ENCODE data around the gene NEK6. TPM values are rescaled to one million over a fixed set of nuclear protein-coding genes. Genes with fewer than 3 reads are reported as not detected.

The NEK6 gene
- total RNA-seq, 3 donors from 2014 or later (not counting 1 experiment from before 2014, with no cell fraction given) = 25.0 to 34.9 (median 33.0) TPM

- H3K36me3 Mint-ChIP-seq = no peaks in the 10 kb centered on the region
- Histone ChIP-seq H3K36me3 (ENCODE audit: control insufficient read depth, insufficient read depth, low read length) (no peaks in the 10 kb centered on the region), H3K4me1 (ENCODE audit: control insufficient read depth, insufficient read depth, low read length) (peaks cover 87% of the 10 kb centered on the region), H3K27me3 (ENCODE audit: control insufficient read depth, insufficient read depth, low read length) (no peaks in the 10 kb centered on the region), H3K9me3 (ENCODE audit: control insufficient read depth, insufficient read depth, low read length) (no peaks in the 10 kb centered on the region), H3K4me3 (ENCODE audit: low read length) (no peak overlapping the region), H3K27ac (ENCODE audit: low read length) (no peak overlapping the region)
- no peak overlapping the region for H3K4me3 Mint-ChIP-seq
- intact Hi-C loops (cut with micrococcal nuclease) = no loop called here
- WGBS (ENCODE audit: insufficient coverage) = 61% methylated on average over 21 of the region's 21 CpGs
- H3K27ac Mint-ChIP-seq = no peak overlapping the region
- H3K4me1 Mint-ChIP-seq = peaks cover 54 to 65% of the 10 kb centered on the region in 2 donors
- ATAC-seq = no peak
- DNase-seq = no peak
- no peaks in the 10 kb centered on the region for H3K27me3 Mint-ChIP-seq (ENCODE audit: low read depth in 2 of 2)
- TF ChIP-seq CTCF (IDR thresholded peaks at IDR 0.05) = no peak
- H3K9me3 Mint-ChIP-seq = no peaks in the 10 kb centered on the region
Measured at GRCh38 chr9:124290053-124290591, 32.4 kb downstream of the NEK6 start.

GRCh38 chr9:124290743-124291554, 33.2 kb downstream of the NEK6 start:
- WGBS (ENCODE audit: insufficient coverage) = 61% methylated on average over 19 of the region's 22 CpGs

GRCh38 chr9:124291801-124292396, 34.1 kb downstream of the NEK6 start:
- Histone ChIP-seq H3K4me1 (ENCODE audit: control insufficient read depth, insufficient read depth, low read length) (peaks cover 83% of the 10 kb centered on the region), H3K4me3 (ENCODE audit: low read length) (no peak overlapping the region), H3K9me3 (ENCODE audit: control insufficient read depth, insufficient read depth, low read length) (no peaks in the 10 kb centered on the region), H3K27me3 (ENCODE audit: control insufficient read depth, insufficient read depth, low read length) (no peaks in the 10 kb centered on the region), H3K36me3 (ENCODE audit: control insufficient read depth, insufficient read depth, low read length) (no peaks in the 10 kb centered on the region), H3K27ac (ENCODE audit: low read length) (no peak overlapping the region)
- intact Hi-C loops (cut with micrococcal nuclease) = no loop called here
- Mint-ChIP-seq H3K27ac (peak overlapping the region; percentile 34 to 70), H3K36me3 (no peaks in the 10 kb centered on the region), H3K4me1 (peaks cover 47 to 58% of the 10 kb centered on the region in 2 donors), H3K4me3 (no peak overlapping the region), H3K27me3 (ENCODE audit: low read depth in 2 of 2) (no peaks in the 10 kb centered on the region), H3K9me3 (no peaks in the 10 kb centered on the region)
- peak in 1 of 2 donors; percentile 40 for DNase-seq
- no peak for TF ChIP-seq CTCF (IDR thresholded peaks at IDR 0.05)
- WGBS (ENCODE audit: insufficient coverage) = 27% methylated on average over 11 of the region's 11 CpGs
- ATAC-seq = peak; percentile 45 to 58 (median 57)

More at GRCh38 chr9:124290743-124291554, 33.2 kb downstream of the NEK6 start:
- ATAC-seq (no peak), DNase-seq (no peak)
- H3K36me3 ChIP-seq (ENCODE audit: control insufficient read depth, insufficient read depth, low read length) = no peaks in the 10 kb centered on the region
- Mint-ChIP-seq H3K36me3 (no peaks in the 10 kb centered on the region), H3K27me3 (ENCODE audit: low read depth in 2 of 2) (no peaks in the 10 kb centered on the region), H3K4me1 (peaks cover 54 to 65% of the 10 kb centered on the region in 2 donors), H3K9me3 (no peaks in the 10 kb centered on the region), H3K4me3 (no peak overlapping the region), H3K27ac (peak overlapping the region; percentile 34 to 70)
- H3K27me3 ChIP-seq (ENCODE audit: control insufficient read depth, insufficient read depth, low read length) = no peaks in the 10 kb centered on the region
- intact Hi-C loops (cut with micrococcal nuclease) = no loop called here
- TF ChIP-seq CTCF (IDR thresholded peaks at IDR 0.05) = no peak
- H3K4me3 ChIP-seq (ENCODE audit: low read length) = no peak overlapping the region
- H3K4me1 ChIP-seq (ENCODE audit: control insufficient read depth, insufficient read depth, low read length) = peaks cover 87% of the 10 kb centered on the region
- no peaks in the 10 kb centered on the region for H3K9me3 ChIP-seq (ENCODE audit: control insufficient read depth, insufficient read depth, low read length)
- H3K27ac ChIP-seq (ENCODE audit: low read length) = no peak overlapping the region
